Measurements from ENCODE around the gene KCNK16.
A peak's percentile ranks its signal among the peaks of the same experiment; 100 is the strongest.

Gene KCNK16

DNA sequence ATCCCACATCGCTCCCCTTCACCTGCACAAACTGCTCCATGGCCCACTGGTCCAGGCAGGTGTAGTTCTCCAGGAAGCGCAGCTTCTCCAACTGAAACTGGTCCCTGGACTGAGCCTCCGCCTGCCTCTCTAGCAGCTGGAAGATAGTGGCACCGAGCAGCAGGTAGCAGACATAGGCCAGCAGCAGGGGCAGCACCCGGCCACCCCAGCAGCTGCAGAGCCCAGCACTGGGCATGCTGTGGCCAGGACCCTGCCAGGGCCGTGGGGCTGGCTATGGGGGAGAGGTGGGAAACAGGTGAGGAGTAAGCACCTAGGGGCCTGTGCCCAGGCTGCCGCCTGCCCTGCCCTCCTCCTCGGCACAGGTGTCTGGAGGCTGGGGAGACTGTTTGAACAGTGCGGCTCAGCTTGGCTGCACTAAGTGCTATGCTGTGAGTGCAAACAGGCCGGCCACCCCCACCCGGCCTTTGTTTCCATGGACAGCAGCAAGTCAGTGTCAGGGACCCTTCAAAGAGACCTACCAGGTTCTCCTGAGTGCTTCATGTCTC, at the start of gene KCNK16:
KCNK16 (minus strand) TSS at position 397 of the 545 bp plus-strand sequence; CDS start at position 235, 162 bp downstream.
- H3K79me2 ChIP-seq (ENCODE audit: low read length): no peaks in the 10 kb centered on the region
- no peaks in the 10 kb centered on the region for H3K36me3 ChIP-seq (replicated peaks; ENCODE audit: low read depth, low read length)
- no peak within 1 kb of the TSS for H2AFZ ChIP-seq (ENCODE audit: low read depth, low read length)
- no peak within 1 kb of the TSS for H3K4me2 ChIP-seq (ENCODE audit: low read length)
- no peaks in the 10 kb centered on the region for H3K4me1 ChIP-seq (ENCODE audit: low read length)
- no peak for TF ChIP-seq EZH2phosphoT487 (IDR thresholded peaks at IDR 0.05; ENCODE audit: low read depth)
- TF ChIP-seq, protein P1, sequence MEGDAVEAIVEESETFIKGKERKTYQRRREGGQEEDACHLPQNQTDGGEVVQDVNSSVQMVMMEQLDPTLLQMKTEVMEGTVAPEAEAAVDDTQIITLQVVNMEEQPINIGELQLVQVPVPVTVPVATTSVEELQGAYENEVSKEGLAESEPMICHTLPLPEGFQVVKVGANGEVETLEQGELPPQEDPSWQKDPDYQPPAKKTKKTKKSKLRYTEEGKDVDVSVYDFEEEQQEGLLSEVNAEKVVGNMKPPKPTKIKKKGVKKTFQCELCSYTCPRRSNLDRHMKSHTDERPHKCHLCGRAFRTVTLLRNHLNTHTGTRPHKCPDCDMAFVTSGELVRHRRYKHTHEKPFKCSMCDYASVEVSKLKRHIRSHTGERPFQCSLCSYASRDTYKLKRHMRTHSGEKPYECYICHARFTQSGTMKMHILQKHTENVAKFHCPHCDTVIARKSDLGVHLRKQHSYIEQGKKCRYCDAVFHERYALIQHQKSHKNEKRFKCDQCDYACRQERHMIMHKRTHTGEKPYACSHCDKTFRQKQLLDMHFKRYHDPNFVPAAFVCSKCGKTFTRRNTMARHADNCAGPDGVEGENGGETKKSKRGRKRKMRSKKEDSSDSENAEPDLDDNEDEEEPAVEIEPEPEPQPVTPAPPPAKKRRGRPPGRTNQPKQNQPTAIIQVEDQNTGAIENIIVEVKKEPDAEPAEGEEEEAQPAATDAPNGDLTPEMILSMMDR (IDR thresholded peaks at IDR 0.05; ENCODE audit: low read depth, low read length): no peak
- H3K9ac ChIP-seq (ENCODE audit: low read length): no peak within 1 kb of the TSS
- H3K27me3 ChIP-seq (ENCODE audit: low read depth, low read length): peaks cover 48% of the 10 kb centered on the region
- no peaks in the 10 kb centered on the region for H3K9me3 ChIP-seq (ENCODE audit: insufficient read depth, low read length)
- no peaks in the 10 kb centered on the region for H4K20me1 ChIP-seq (ENCODE audit: insufficient read depth, low read length)
- H3K4me3 ChIP-seq (ENCODE audit: low read length): no peak within 1 kb of the TSS
- H3K27ac ChIP-seq (ENCODE audit: low read length): no peak within 1 kb of the TSS

DNA sequence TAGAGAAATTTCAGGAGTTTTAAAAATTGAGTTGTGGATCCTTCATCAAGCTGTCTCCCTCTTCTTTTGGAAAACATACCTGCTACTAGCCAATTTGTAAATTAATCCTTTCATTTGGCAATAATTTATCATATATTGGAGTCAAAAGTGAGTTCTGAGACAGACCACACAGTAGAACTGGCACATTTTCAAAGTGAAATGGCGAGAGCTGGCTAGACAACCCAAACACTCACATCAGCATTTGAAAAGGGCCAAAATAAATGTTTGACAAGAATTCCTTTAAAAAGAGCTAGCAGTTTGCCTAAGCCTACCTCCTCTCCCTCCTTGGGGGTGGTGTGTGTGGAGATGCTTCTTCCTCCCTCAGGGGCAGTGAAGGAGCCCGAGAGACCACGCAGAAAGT, 47.9 kb upstream of the KCNK16 start:
- Histone ChIP-seq H3K4me1 (ENCODE audit: low read length) (no peaks in the 10 kb centered on the region), H3K4me2 (ENCODE audit: low read length) (no peak overlapping the region), H4K20me1 (ENCODE audit: insufficient read depth, low read length) (no peaks in the 10 kb centered on the region), H3K9me3 (ENCODE audit: insufficient read depth, low read length) (no peaks in the 10 kb centered on the region), H3K27ac (ENCODE audit: low read length) (no peak overlapping the region), H3K4me3 (ENCODE audit: low read length) (no peak overlapping the region), H2AFZ (ENCODE audit: low read depth, low read length) (no peak overlapping the region), H3K79me2 (ENCODE audit: low read length) (no peaks in the 10 kb centered on the region), H3K27me3 (ENCODE audit: low read depth, low read length) (no peaks in the 10 kb centered on the region), H3K9ac (ENCODE audit: low read length) (no peak overlapping the region), H3K36me3 (replicated peaks; ENCODE audit: low read depth, low read length) (no peaks in the 10 kb centered on the region)
- TF ChIP-seq EZH2phosphoT487 (IDR thresholded peaks at IDR 0.05; ENCODE audit: low read depth): no peak
- TF ChIP-seq, protein P1 (IDR thresholded peaks at IDR 0.05; ENCODE audit: low read depth, low read length): no peak

DNA sequence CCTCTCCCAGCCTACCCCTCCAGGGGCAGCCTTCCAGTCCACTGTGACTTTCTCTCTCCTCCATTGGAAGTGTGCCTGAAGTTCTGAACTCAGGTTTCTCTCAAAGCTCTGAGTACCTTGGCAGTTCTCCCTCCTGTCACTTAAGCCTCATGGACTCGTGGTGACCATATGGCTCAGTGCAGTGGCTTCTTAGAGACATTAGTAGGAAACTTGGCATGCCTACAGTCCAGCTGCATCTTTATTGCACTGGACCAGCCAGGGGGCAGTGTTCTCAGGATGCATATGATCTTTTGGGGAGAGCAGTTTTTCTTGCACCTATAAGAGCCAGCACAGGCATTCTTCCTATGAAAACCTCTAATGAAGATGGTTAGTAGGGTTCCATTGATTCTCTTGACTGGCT, 47.5 kb upstream of the KCNK16 start:
- TF ChIP-seq, protein P1 (IDR thresholded peaks at IDR 0.05; ENCODE audit: low read depth, low read length): peak; percentile 32
- no peak for TF ChIP-seq EZH2phosphoT487 (IDR thresholded peaks at IDR 0.05; ENCODE audit: low read depth)

DNA sequence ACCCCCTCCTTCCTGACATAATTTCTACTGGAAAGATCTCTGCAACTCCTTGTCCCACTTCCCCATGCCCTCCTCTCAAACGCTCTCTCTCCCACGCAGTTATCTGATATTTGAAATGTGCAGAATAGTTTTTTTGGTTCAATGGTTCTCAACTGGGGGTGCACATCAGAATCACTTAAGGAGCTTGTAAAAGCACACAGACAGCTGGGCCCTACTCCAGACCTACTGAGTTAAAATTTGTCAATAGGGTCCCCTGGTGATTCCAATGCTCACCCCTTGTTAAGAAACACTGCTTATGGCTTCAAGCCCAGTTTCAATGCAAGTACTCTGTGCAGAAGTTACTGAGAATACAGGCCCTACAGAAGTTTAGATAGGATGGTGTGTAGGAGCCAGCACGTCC, 45.2 kb upstream of the KCNK16 start:
- H3K27ac ChIP-seq (ENCODE audit: low read length): no peak overlapping the region
- no peaks in the 10 kb centered on the region for H3K4me1 ChIP-seq (ENCODE audit: low read length)
- H3K9me3 ChIP-seq (ENCODE audit: insufficient read depth, low read length): no peaks in the 10 kb centered on the region
- no peak overlapping the region for H3K4me2 ChIP-seq (ENCODE audit: low read length)
- H3K36me3 ChIP-seq (replicated peaks; ENCODE audit: low read depth, low read length): no peaks in the 10 kb centered on the region
- H3K79me2 ChIP-seq (ENCODE audit: low read length): no peaks in the 10 kb centered on the region
- no peaks in the 10 kb centered on the region for H3K27me3 ChIP-seq (ENCODE audit: low read depth, low read length)
- TF ChIP-seq, protein P1 (IDR thresholded peaks at IDR 0.05; ENCODE audit: low read depth, low read length): no peak
- no peak for TF ChIP-seq EZH2phosphoT487 (IDR thresholded peaks at IDR 0.05; ENCODE audit: low read depth)
- H3K9ac ChIP-seq (ENCODE audit: low read length): no peak overlapping the region
- H4K20me1 ChIP-seq (ENCODE audit: insufficient read depth, low read length): no peaks in the 10 kb centered on the region
- no peak overlapping the region for H3K4me3 ChIP-seq (ENCODE audit: low read length)
- H2AFZ ChIP-seq (ENCODE audit: low read depth, low read length): no peak overlapping the region

More for the DNA sequence above, 47.5 kb upstream of the KCNK16 start:
- no peak overlapping the region for H3K27ac ChIP-seq (ENCODE audit: low read length)
- no peak overlapping the region for H2AFZ ChIP-seq (ENCODE audit: low read depth, low read length)
- no peak overlapping the region for H3K4me2 ChIP-seq (ENCODE audit: low read length)
- no peaks in the 10 kb centered on the region for H3K79me2 ChIP-seq (ENCODE audit: low read length)
- H3K27me3 ChIP-seq (ENCODE audit: low read depth, low read length): no peaks in the 10 kb centered on the region
- H3K9ac ChIP-seq (ENCODE audit: low read length): no peak overlapping the region
- H3K4me3 ChIP-seq (ENCODE audit: low read length): no peak overlapping the region
- no peaks in the 10 kb centered on the region for H3K36me3 ChIP-seq (replicated peaks; ENCODE audit: low read depth, low read length)
- H3K4me1 ChIP-seq (ENCODE audit: low read length): no peaks in the 10 kb centered on the region
- no peaks in the 10 kb centered on the region for H4K20me1 ChIP-seq (ENCODE audit: insufficient read depth, low read length)
- H3K9me3 ChIP-seq (ENCODE audit: insufficient read depth, low read length): no peaks in the 10 kb centered on the region

All from OCI-LY3 (cell line).